Left cardiac atrium (tissue), 4 donors: ENCODE results near the gene ALDH1L1. TPM values are rescaled to one million over a fixed set of nuclear protein-coding genes. Genes with fewer than 3 reads are reported as not detected.
"Not testable (repeated sequence)": the region's sequence is repeated elsewhere in the genome, so short reads cannot be mapped to it uniquely, and the experiment has no call there.

Experiments
- ATAC-seq, 2 donors: fragments of 200-7000 bp; cut with Tn5 transposase; one replicate each; pipeline ENCODE4 v1.9.1; 2020; ENCODE audit warnings: mild to moderate bottlenecking in 2 of 2, moderate library complexity in 2 of 2
- DNase-seq: peaks from one replicate; pipeline ENCODE4 v3.0.0-alpha.2; 2020
- intact Hi-C, 2 donors: fragments of 100-400 bp; cut with DNase I; formaldehyde crosslinking; loops; one replicate each; pipeline versions ENCODE4 v1.14.1 to v1.15.1; 2022 to 2023
- total RNA-seq, 2 donors: library from RNA; stranded (reverse); fragmentation: NEBNext Ultra II Directional; extraction: Animal tissue kit (Norgen Biotek cat#: 25700); gene quantifications; one replicate each; pipeline ENCODE4 v1.2.1, GENCODE V29; 2021
- donor health status: DM: no; HTN: yes; CAD: no.
- donor health status: DM: no; HTN: yes; CAD: no; lungs with severe emphysema.
- donor health status: DM: yes; HTN: yes; CAD: no.
- donor health status: Dilated cardiomyopathy.

The ALDH1L1 gene
- total RNA-seq, 2 donors from 2014 or later = 20.2 to 22.9 TPM

GRCh38 chr3:126102530-126102951 lies 77.8 kb downstream of the ALDH1L1 start:
- peak; percentile 65 for DNase-seq
- intact Hi-C loops = no loop called here
- peak; percentile 72 to 77 for ATAC-seq

GRCh38 chr3:126102011-126102410 lies 78.4 kb downstream of the ALDH1L1 start:
- ATAC-seq (peak in 1 of 2 donors; percentile 11), DNase-seq (no peak)
- intact Hi-C loops = no loop called here

GRCh38 chr3:126101521-126101982 lies 78.8 kb downstream of the ALDH1L1 start:
- ATAC-seq = peak; percentile 28 to 65
- intact Hi-C loops = no loop called here
- peak; percentile 65 for DNase-seq

- DNase-seq = peak; percentile 45
These were observed 79.6 kb downstream of the ALDH1L1 start for GRCh38 chr3:126100634-126101301.

GRCh38 chr3:126100269-126100633 lies 80.1 kb downstream of the ALDH1L1 start:
- intact Hi-C loops = no loop called here
- ATAC-seq (no peak), DNase-seq (no peak)

More at GRCh38 chr3:126100634-126101301, 79.6 kb downstream of the ALDH1L1 start:
- ATAC-seq = peak; percentile 34 to 48
- intact Hi-C loops = no loop called here

DNA sequence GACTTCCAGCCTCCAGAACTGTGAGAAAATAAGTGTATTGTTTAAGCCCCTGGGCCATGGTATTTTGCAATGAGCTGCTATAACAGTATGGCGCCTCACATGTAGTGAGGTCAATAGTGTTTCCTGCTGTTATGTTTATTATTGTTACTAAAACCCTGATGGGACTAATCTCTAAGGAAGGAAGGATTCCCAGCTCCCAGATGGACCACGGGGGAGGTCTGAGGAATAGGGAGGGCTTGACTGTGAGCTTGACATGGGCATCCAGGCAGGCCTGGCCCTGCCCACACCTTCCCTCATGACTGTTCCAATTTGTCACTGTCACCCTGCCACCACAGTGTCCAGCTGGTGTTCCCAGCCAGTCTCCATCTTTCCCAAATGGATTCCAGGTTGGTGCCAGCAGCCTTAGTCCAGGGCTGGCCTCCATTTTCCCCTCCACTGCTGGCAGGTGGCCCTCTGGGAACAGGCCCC lies 82.0 kb downstream of the ALDH1L1 start:
- intact Hi-C loops = no loop called here
- ATAC-seq = no peak
- DNase-seq = no peak

GRCh38 chr3:126097801-126098200 lies 82.6 kb downstream of the ALDH1L1 start:
- intact Hi-C loops = no loop called here
- DNase-seq (no peak), ATAC-seq (no peak)

GRCh38 chr3:126096274-126096673 lies 84.1 kb downstream of the ALDH1L1 start:
- intact Hi-C loops = not testable (repeated sequence)

GRCh38 chr3:126092128-126092527 lies 88.3 kb downstream of the ALDH1L1 start:
- ATAC-seq, intact Hi-C loops, DNase-seq: not testable (repeated sequence)

More at GRCh38 chr3:126096274-126096673, 84.1 kb downstream of the ALDH1L1 start:
- not testable (repeated sequence) for DNase-seq, ATAC-seq

DNA sequence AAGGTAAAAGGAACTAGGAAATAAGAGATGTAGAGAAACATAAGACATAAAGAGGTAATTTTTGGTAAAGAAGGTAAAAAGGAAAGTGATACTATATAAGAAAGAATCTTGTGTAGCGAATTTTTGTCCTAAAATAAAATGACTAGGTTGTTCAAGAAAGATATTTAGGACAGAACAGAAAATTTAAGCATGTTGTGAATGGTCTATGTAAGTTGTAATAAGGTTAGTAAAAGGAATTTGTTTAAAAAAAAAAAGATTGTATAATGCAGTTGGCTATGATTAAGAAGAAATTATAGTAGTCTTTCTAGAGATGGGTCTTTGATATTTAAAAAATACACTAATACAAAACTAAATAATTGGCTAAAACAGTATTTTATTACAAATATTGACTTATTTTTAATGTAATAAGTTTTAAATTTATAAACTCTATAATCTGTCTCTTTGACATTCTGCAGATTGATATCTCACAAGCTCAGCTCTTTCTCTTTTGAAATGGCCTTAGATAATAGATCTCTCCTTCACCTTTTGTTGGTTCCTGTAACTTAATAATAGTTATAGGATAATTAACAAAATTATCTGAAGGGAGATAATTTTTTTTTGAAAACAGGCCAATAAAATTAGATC lies 92.7 kb downstream of the ALDH1L1 start:
- DNase-seq (no peak), ATAC-seq (no peak)
- intact Hi-C loops = loop anchor here in 1 of 2 donors (10.0 kb wide), 1 partner anchor 113 kb away; no protein-coding TSS in a partner anchor

DNA sequence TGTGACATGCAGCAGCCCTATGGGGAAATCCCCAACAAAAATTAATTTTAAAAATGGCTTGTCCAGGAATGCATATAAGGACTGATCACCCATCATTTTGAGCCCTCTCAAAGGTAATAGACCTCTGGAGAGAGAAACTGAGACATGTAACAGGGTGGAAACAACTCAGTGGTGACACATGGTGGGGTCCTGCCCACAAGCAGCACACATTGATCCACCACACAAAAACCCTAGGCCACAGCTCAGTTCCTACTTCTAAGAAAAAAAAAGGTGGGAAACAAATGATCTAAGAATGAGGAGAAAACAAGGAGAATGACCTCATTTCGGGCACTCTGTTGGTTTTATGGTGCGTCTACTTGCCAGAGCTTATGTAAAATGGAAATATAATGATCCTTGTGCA lies 94.5 kb downstream of the ALDH1L1 start:
- intact Hi-C loops = loop anchor here in 1 of 2 donors (10.0 kb wide), 1 partner anchor 111 kb away; no protein-coding TSS in a partner anchor
- ATAC-seq (no peak), DNase-seq (no peak)

GRCh38 chr3:126085276-126085675 lies 95.1 kb downstream of the ALDH1L1 start:
- ATAC-seq = no peak
- intact Hi-C loops = loop anchor here in 1 of 2 donors (10.0 kb wide), 1 partner anchor 110 kb away; no protein-coding TSS in a partner anchor

GRCh38 chr3:126084768-126085180 lies 95.6 kb downstream of the ALDH1L1 start:
- DNase-seq (no peak), ATAC-seq (no peak)
- intact Hi-C loops = loop anchor here in 1 of 2 donors (10.0 kb wide), 1 partner anchor 110 kb away; no protein-coding TSS in a partner anchor

More at GRCh38 chr3:126085276-126085675, 95.1 kb downstream of the ALDH1L1 start:
- no peak for DNase-seq

DNA sequence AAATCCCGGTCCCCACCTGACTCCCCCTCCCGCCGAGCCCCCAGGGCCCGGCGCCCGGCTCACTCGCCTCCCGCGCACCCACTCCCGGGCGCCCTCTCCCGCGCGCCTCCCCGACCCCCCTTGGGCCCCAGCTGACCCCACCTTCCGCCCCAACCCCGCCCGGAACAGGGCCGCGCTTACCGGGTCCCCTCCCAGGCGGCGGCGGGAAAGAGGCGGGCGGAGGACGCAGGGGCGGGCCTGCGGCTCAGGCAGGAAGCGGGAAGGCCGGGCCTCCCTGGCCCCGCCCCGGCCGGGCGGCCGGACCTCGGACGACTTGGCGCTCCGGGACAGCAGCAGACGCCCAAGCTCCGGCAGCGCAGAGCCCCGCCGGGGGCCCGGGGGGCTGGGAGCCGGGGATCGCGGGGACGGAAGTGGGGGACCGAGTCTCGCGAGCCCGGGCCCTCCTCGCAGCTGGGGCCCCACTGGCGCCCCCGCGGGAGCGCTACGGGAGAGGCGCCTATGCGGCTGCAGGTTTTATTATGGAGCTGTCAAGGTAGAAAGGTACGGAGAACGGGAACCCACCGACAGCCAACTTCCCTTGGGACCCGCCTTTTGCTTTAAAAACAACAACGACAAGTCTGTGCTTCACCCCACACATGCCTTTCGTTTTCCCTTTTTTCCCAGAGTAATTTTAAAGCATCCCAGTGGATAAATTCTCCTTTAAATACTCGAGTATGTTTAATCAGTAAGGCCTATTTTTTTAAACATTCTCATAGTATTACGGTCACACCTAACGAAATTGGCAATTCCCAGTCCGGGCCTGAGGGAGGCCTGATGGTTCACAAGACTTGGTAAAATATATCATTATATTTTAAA lies 96.2 kb downstream of the ALDH1L1 start, which contains the start of gene SLC41A3:
Gene SLC41A3, minus strand, starts transcription at position 212 of the 855 bp plus-strand sequence. CDS start 15,905 bp downstream, outside the sequence.
- intact Hi-C loops = loop anchor here in 1 of 2 donors (10.0 kb wide), 1 partner anchor 109 kb away; no protein-coding TSS in a partner anchor
- DNase-seq = peak; percentile 93
- ATAC-seq = peak; percentile 98 to 99

DNA sequence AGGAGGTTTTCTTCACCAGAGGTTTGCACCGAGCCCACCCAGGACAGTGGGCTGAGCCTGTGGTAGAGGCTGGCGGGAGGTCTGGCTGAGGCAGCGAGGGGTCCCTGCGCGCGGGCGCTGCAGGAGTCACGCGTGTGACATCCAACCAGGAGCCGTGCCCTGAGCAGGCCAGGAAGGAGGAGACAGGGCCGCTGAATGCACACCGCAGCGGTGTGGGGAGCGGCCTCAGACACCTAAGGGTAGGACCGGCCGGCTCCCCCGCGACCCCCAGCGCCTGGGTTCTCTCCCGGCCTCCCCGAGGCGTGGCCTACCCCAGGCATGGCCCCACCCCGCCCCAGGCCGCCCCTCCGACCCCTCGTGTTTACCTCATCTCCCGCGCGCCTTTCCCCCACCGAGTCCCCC lies 96.9 kb downstream of the ALDH1L1 start:
- intact Hi-C loops = loop anchor here in 1 of 2 donors (10.0 kb wide), 1 partner anchor 109 kb away; no protein-coding TSS in a partner anchor
- DNase-seq (peak; percentile 58), ATAC-seq (peak; percentile 75 to 76)

GRCh38 chr3:126083138-126083445 lies 97.3 kb downstream of the ALDH1L1 start:
- ATAC-seq = no peak
- no peak for DNase-seq
- intact Hi-C loops = loop anchor here in 1 of 2 donors (10.0 kb wide), 1 partner anchor 108 kb away; no protein-coding TSS in a partner anchor

GRCh38 chr3:126082362-126083137 lies 97.8 kb downstream of the ALDH1L1 start:
- DNase-seq (no peak), ATAC-seq (no peak)
- intact Hi-C loops = loop anchor here in 1 of 2 donors (10.0 kb wide), 1 partner anchor 108 kb away; no protein-coding TSS in a partner anchor
